GM12874 (cell line): ENCODE results near the gene MOBP.

Experiments
- CTCF ChIP-seq: IDR thresholded peaks from 2 replicates; pipeline ENCODE4 v1.5.1; 2011; ENCODE audit warnings: low read depth, mild to moderate bottlenecking, control low read depth, low read length, moderate library complexity; ENCODE audit not compliant: insufficient read depth

The MOBP gene

GRCh38 chr3:39479701-39480414 lies 12.4 kb downstream of the MOBP start:
- TF ChIP-seq CTCF: no peak

- no peak for TF ChIP-seq CTCF
Observed at GRCh38 chr3:39485547-39485946, 18.1 kb downstream of the MOBP start.

- no peak for TF ChIP-seq CTCF
Observed at GRCh38 chr3:39491014-39491413, 23.5 kb downstream of the MOBP start.

GRCh38 chr3:39491733-39492350 lies 24.4 kb downstream of the MOBP start:
- no peak for TF ChIP-seq CTCF

GRCh38 chr3:39494781-39495180 lies 27.3 kb downstream of the MOBP start:
- TF ChIP-seq CTCF: no peak

GRCh38 chr3:39497753-39498152 lies 30.3 kb downstream of the MOBP start:
- TF ChIP-seq CTCF: no peak

- no peak for TF ChIP-seq CTCF
Observed at GRCh38 chr3:39499651-39500273, 32.3 kb downstream of the MOBP start.
